GM12865 (cell line): ENCODE data around the gene MBIP.
"Not testable (repeated sequence)": the region's sequence is repeated elsewhere in the genome, so short reads cannot be mapped to it uniquely, and the experiment has no call there.

Experiments
- DNase-seq: peaks from one replicate; pipeline ENCODE4 v3.0.0; 2010; ENCODE audit warnings: low read depth
- H3K4me3 ChIP-seq: 2 replicates; pipeline ENCODE4 v1.5.1; 2011; ENCODE audit warnings: mild to moderate bottlenecking, low read depth, low read length, control low read depth
- CTCF ChIP-seq: IDR thresholded peaks from 2 replicates; pipeline ENCODE4 v1.5.1; 2011; ENCODE audit warnings: low read length, control low read depth, low read depth, inconsistent platforms; ENCODE audit not compliant: insufficient read depth; ENCODE audit errors: missing control alignments

MBIP gene

GRCh38 chr14:36356862-36357261 is 36.4 kb upstream of the MBIP start:
- DNase-seq = no peak
- no peak overlapping the region for H3K4me3 ChIP-seq
- TF ChIP-seq CTCF = no peak

GRCh38 chr14:36346052-36346451 is 25.6 kb upstream of the MBIP start:
- no peak overlapping the region for H3K4me3 ChIP-seq
- no peak for DNase-seq
- no peak for TF ChIP-seq CTCF

DNA sequence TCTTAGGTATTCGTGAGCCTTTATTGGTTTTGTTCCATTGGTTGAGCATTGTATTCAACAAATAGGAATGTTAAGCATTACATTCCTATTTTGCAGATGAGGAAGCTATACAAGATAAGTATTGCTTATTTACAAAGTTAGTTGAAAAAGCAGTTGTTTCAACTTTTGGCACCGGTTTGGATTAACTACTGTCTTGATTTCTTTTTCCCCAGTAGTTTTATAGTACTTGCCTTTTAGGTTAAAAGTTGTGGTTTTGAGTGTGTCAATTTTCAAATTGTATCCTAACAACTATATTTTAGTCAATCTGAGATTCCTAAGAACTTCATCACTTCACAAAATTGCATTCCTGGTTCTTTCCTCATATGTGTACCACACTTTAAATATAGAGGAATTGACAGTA is 23.8 kb upstream of the MBIP start:
- no peak for TF ChIP-seq CTCF
- DNase-seq = no peak

DNA sequence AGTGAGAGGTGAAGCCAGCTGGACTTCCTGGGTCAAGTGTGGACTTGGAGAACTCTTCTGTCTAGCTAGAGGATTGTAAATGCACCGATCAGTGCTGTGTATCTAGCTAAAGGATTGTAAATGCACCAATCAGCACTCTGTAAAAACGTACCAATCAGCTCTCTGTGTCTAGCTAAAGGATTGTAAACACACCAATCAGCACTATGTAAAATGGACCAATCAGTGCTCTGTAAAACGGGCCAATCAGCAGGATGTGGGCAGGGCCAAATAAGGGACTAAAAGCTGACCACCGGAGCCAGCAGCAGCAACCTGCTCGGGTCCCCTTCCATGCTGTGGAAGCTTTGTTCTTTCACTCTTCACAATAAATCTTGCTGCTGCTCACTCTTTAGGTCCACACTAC is 21.4 kb upstream of the MBIP start:
- not testable (repeated sequence) for H3K4me3 ChIP-seq, DNase-seq

More for the DNA sequence above, 23.8 kb upstream of the MBIP start:
- no peak overlapping the region for H3K4me3 ChIP-seq

GRCh38 chr14:36340276-36340890 is 19.9 kb upstream of the MBIP start:
- no peak for TF ChIP-seq CTCF
- H3K4me3 ChIP-seq = no peak overlapping the region
- DNase-seq = no peak

DNA sequence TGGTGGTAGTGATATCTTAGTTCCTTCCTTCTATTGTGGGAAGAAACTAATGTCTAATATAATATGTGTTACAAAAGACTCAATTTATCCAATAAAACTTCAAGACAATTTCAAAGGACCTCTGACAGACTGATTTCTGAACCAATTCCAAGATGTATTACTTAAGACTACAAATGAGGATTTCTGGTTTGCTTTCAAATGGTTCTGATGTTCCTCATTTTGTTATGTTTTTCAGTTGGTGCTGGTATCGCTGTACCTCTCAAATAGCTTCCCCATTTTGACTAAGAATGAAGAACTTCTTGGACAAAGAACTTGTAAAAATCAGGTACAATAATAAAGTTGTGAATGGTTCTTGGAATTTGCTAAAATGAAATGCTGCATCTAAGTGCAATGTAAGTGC is 19.4 kb upstream of the MBIP start:
- no peak for TF ChIP-seq CTCF
- no peak overlapping the region for H3K4me3 ChIP-seq
- no peak for DNase-seq

DNA sequence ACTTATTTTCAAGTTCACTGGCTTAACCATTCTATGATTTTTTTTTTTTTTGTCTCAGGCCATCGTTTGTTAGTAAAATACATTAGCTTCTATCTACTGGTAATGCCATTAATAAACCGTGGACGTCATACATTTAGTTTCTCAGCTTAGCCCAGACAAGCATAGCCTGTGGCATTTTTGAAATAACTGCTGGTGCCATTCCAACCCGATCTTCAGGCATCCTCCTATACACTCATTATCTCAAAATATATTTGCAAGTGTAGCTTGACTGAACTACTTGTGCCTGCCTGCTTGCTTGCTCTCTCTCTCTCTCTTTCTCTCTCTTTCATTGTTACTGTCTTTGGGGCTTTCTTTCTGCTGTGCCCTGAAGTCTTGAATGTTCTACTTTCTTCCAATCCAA is 12.7 kb upstream of the MBIP start:
- H3K4me3 ChIP-seq = no peak overlapping the region
- no peak for DNase-seq
- no peak for TF ChIP-seq CTCF

DNA sequence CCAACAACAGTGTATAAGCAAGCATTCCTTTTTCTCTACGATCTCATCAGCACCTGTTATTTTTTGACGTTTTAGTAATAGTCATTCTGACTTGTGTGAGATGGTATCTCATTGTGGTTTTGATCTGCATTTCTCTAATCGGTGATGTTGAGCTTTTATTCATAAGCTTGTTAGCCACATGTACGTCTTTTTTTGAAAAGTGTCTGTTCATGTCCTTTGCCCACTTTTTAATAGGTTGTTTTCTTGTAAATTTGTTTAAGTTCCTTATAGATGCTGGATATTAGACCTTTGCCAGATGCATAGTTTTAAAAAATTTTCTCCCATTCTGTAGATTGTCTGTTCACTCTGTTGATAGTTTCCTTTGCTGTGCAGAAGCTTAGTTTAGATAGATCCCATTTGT is 7.1 kb upstream of the MBIP start:
- H3K4me3 ChIP-seq, DNase-seq: not testable (repeated sequence)
